Lung (tissue), 12 donors: ENCODE data around the gene SLC33A1. TPM values are rescaled to one million over a fixed set of nuclear protein-coding genes. Genes with fewer than 3 reads are reported as not detected.
"Not testable (repeated sequence)": the region's sequence is repeated elsewhere in the genome, so short reads cannot be mapped to it uniquely, and the experiment has no call there.

Experiments used
- ATAC-seq: fragments of 200-7000 bp; cut with Tn5 transposase; one replicate; pipeline ENCODE4 v1.9.1; 2020; ENCODE audit warnings: moderate number of reproducible peaks; ENCODE audit not compliant: insufficient read depth, low FRiP score
- DNase-seq, 3 donors: peaks; one replicate each; pipeline ENCODE4 v3.0.0-alpha.2; 2013 to 2017
- H3K27ac ChIP-seq, 2 donors: one replicate each; pipeline ENCODE4 v1.5.1; 2013; ENCODE audit warnings: mild to moderate bottlenecking in 2 of 2, moderate library complexity in 2 of 2, control low read depth in 1 of 2, inconsistent platforms in 1 of 2, low read depth in 1 of 2, low read length in 1 of 2
- H3K27me3 ChIP-seq, 3 donors: one replicate each; pipeline ENCODE4 v1.5.1; 2013; ENCODE audit warnings: low read length in 2 of 3; ENCODE audit not compliant: control insufficient read depth in 3 of 3, insufficient read depth in 3 of 3
- H3K36me3 ChIP-seq, 4 donors: one replicate each; pipeline ENCODE4 v1.5.1; 2013; ENCODE audit warnings: low read length in 4 of 4, mild to moderate bottlenecking in 1 of 4, moderate library complexity in 1 of 4; ENCODE audit not compliant: control insufficient read depth in 4 of 4, insufficient read depth in 4 of 4
- H3K4me1 ChIP-seq, 5 donors: one replicate each; pipeline ENCODE4 v1.5.1; 2013; ENCODE audit warnings: low read length in 5 of 5, mild to moderate bottlenecking in 2 of 5, moderate library complexity in 1 of 5; ENCODE audit not compliant: control insufficient read depth in 5 of 5, insufficient read depth in 5 of 5
- H3K4me3 ChIP-seq: one replicate; pipeline ENCODE4 v1.5.1; 2013; ENCODE audit warnings: mild to moderate bottlenecking, control low read depth, moderate library complexity
- H3K9ac ChIP-seq, 2 donors: one replicate each; pipeline ENCODE4 v1.5.1; 2013; ENCODE audit warnings: low read length in 2 of 2, control low read depth in 1 of 2; ENCODE audit not compliant: insufficient read depth in 1 of 2
- H3K9me3 ChIP-seq, 4 donors: one replicate each; pipeline ENCODE4 v1.5.1; 2013; ENCODE audit warnings: low read length in 3 of 4, mild to moderate bottlenecking in 1 of 4, moderate library complexity in 1 of 4; ENCODE audit not compliant: control insufficient read depth in 4 of 4, insufficient read depth in 3 of 4
- CTCF ChIP-seq: IDR thresholded peaks from 2 replicates; pipeline ENCODE4 v1.5.1; 2012; ENCODE audit warnings: mild to moderate bottlenecking; ENCODE audit errors: control extremely low read depth, extremely low read depth
- WGBS, 2 donors: extraction: QIAGEN DNeasy Blood & Tissue Kit; methylation state at CpG; one replicate each; pipeline ENCODE4 v1.1.7; 2013; 5-methylcytosine and 5-hydroxymethylcytosine counted together
- polyA plus RNA-seq, 2 donors: library from polyadenylated mRNA; stranded (reverse); fragments of 200-250 nt; gene quantifications; one replicate each; pipeline ENCODE4 v1.2.1, GENCODE V29; 2013
- total RNA-seq, 2 donors: library from RNA; depleted of rRNA in 1 of 2; stranded (reverse); fragments of >200 nt in 1 of 2; gene quantifications; one replicate each; pipeline ENCODE4 v1.2.1, GENCODE V29; 2014 to 2021
- donor health status: control.
- donor health status: control.
- donor health status: Bipolar disorder and iron deficiency.
- donor health status: healthy.
- donor health status: DM: yes; HTN: yes; CAD: no.

Gene SLC33A1
- total and polyA plus RNA-seq, 4 donors: 12.0 to 40.2 (median 29.5) TPM

- H3K9ac ChIP-seq: no peak overlapping the region
- H3K9me3 ChIP-seq: no peaks in the 10 kb centered on the region
- 87 to 95% methylated on average over 9 of the region's 9 CpGs for WGBS, 2 donors
- no peak for DNase-seq
- H3K27me3 ChIP-seq: no peaks in the 10 kb centered on the region
- no peak overlapping the region for H3K4me3 ChIP-seq
- ATAC-seq: no peak
- peaks cover 0 to 4% (median 3%) of the 10 kb centered on the region in 4 donors for H3K36me3 ChIP-seq
- TF ChIP-seq CTCF: no peak
- H3K4me1 ChIP-seq: no peaks in the 10 kb centered on the region
- no peak overlapping the region for H3K27ac ChIP-seq
Observed at GRCh38 chr3:155835341-155836071, 18.7 kb downstream of the SLC33A1 start.

- H3K9ac ChIP-seq, ATAC-seq, H3K4me3 ChIP-seq, H3K36me3 ChIP-seq, H3K9me3 ChIP-seq, H3K27ac ChIP-seq, H3K4me1 ChIP-seq, DNase-seq, H3K27me3 ChIP-seq: not testable (repeated sequence)
- 96% methylated on average over 13 of the region's 13 CpGs for WGBS, 2 donors
Observed at GRCh38 chr3:155828490-155829098, 25.6 kb downstream of the SLC33A1 start.

GRCh38 chr3:155815030-155815545 is 39.1 kb downstream of the SLC33A1 start:
- Histone ChIP-seq H3K36me3 (peaks cover 0 to 2% (median 0%) of the 10 kb centered on the region in 4 donors), H3K27ac (no peak overlapping the region), H3K9me3 (no peaks in the 10 kb centered on the region), H3K27me3 (no peaks in the 10 kb centered on the region), H3K4me1 (no peaks in the 10 kb centered on the region), H3K9ac (no peak overlapping the region), H3K4me3 (no peak overlapping the region)
- no peak for TF ChIP-seq CTCF
- no peak for DNase-seq
- no peak for ATAC-seq

GRCh38 chr3:155813224-155813623 is 41.0 kb downstream of the SLC33A1 start:
- not testable (repeated sequence) for H3K27ac ChIP-seq, H3K36me3 ChIP-seq, H3K9me3 ChIP-seq, ATAC-seq, H3K4me1 ChIP-seq, H3K27me3 ChIP-seq, H3K4me3 ChIP-seq, DNase-seq, H3K9ac ChIP-seq
